Gastroesophageal sphincter (tissue), 4 donors: ENCODE data around the gene ZBTB46. TPM values are rescaled to one million over a fixed set of nuclear protein-coding genes. Genes with fewer than 3 reads are reported as not detected.

Experiments used
- ATAC-seq: fragments of 150-250 bp; one replicate; pipeline ENCODE4 v1.9.1; 2016; ENCODE audit warnings: mild to moderate bottlenecking, moderate library complexity
- H3K27ac ChIP-seq, 4 donors: fragments of 200-600 bp; sonication (generic) in 3 of 4; 1 replicate in 3 of 4; 2 replicates in 1 of 4; pipeline ENCODE4 v1.5.1; 2016 to 2019
- H3K27me3 ChIP-seq: fragments of 200-600 bp; sonication (generic); one replicate; pipeline ENCODE4 v1.5.1; 2019
- H3K36me3 ChIP-seq, 2 donors: fragments of 200-600 bp; sonication (generic); one replicate each; pipeline ENCODE4 v1.5.1; 2019; ENCODE audit warnings: control low read depth in 1 of 2
- H3K4me1 ChIP-seq, 3 donors: fragments of 200-600 bp; sonication (generic); 1 replicate in 2 of 3; 2 replicates in 1 of 3; pipeline ENCODE4 v1.5.1; 2016 to 2019; ENCODE audit warnings: control low read depth in 2 of 3
- H3K4me3 ChIP-seq, 2 donors: fragments of 200-600 bp; sonication (generic); one replicate each; pipeline ENCODE4 v1.5.1; 2019; ENCODE audit warnings: mild to moderate bottlenecking in 1 of 2, moderate library complexity in 1 of 2
- H3K9me3 ChIP-seq, 3 donors: fragments of 200-600 bp; sonication (generic); one replicate each; pipeline ENCODE4 v1.5.1; 2017 to 2019; ENCODE audit warnings: control low read depth in 2 of 3
- CTCF ChIP-seq, 4 experiments: fragments of 200-600 bp in 2 of 4; fragments of 450-650 bp in 2 of 4; sonication (generic) in 1 of 4; IDR thresholded peaks; one replicate each; pipeline ENCODE4 v1.5.1; 2017 to 2019; ENCODE audit warnings: antibody characterized with exemption in 4 of 4, mild to moderate bottlenecking in 2 of 4, moderate library complexity in 2 of 4
- EP300 ChIP-seq: sonication (generic); formaldehyde crosslinking; IDR thresholded peaks from one replicate; pipeline ENCODE4 v1.6.1; 2017; ENCODE audit warnings: antibody characterized with exemption, mild to moderate bottlenecking
- POLR2A ChIP-seq, 2 donors: fragments of 450-650 bp; IDR thresholded peaks; one replicate each; pipeline ENCODE4 v1.6.1; 2017; ENCODE audit warnings: antibody characterized with exemption in 2 of 2, mild to moderate bottlenecking in 2 of 2, moderate library complexity in 1 of 2
- POLR2AphosphoS5 ChIP-seq: sonication (generic); formaldehyde crosslinking; IDR thresholded peaks from one replicate; pipeline ENCODE4 v1.6.1; 2017; ENCODE audit warnings: antibody characterized with exemption
- WGBS, 2 donors: methylation state at CpG; one replicate each; pipeline ENCODE4 v1.1.5; 2018; ENCODE audit warnings: low coverage in 1 of 2; 5-methylcytosine and 5-hydroxymethylcytosine counted together
- total RNA-seq, 4 donors: library from RNA; depleted of rRNA; stranded (reverse); fragments of >200 nt; gene quantifications; one replicate each; pipeline ENCODE4 v1.1.0, GENCODE V29; 2016

The ZBTB46 gene
- total RNA-seq, 4 donors from 2014 or later = 8.1 to 13.8 (median 10.2) TPM

GRCh38 chr20:63702751-63703470 is 128.2 kb downstream of the ZBTB46 start:
- ATAC-seq = no peak
- 57 to 100% methylated on average over 1 to 6 of the region's 13 CpGs for WGBS, 2 donors
- Histone ChIP-seq H3K36me3 (peaks cover 0 to 63% of the 10 kb centered on the region in 2 donors), H3K27me3 (no peaks in the 10 kb centered on the region), H3K9me3 (no peaks in the 10 kb centered on the region), H3K27ac (no peak overlapping the region), H3K4me3 (no peak overlapping the region), H3K4me1 (peaks cover 0 to 48% (median 29%) of the 10 kb centered on the region in 3 donors)
- TF ChIP-seq CTCF (IDR thresholded peaks at IDR 0.05) = no peak
- no peak for TF ChIP-seq POLR2A (IDR thresholded peaks at IDR 0.05)
- TF ChIP-seq EP300 = no peak
- no peak for TF ChIP-seq POLR2AphosphoS5

- Histone ChIP-seq H3K36me3 (peaks cover 0 to 66% of the 10 kb centered on the region in 2 donors), H3K4me3 (no peak overlapping the region), H3K27ac (no peak overlapping the region), H3K27me3 (no peaks in the 10 kb centered on the region), H3K4me1 (peaks cover 0 to 54% (median 32%) of the 10 kb centered on the region in 3 donors), H3K9me3 (no peaks in the 10 kb centered on the region)
- 100% methylated on average over 1 of the region's 16 CpGs; no CpG with 5 or more reads in 1 of the 2 donors for WGBS, 2 donors
- no peak for ATAC-seq
- TF ChIP-seq POLR2AphosphoS5 = no peak
- no peak for TF ChIP-seq POLR2A (IDR thresholded peaks at IDR 0.05)
- no peak for TF ChIP-seq CTCF (IDR thresholded peaks at IDR 0.05)
- TF ChIP-seq EP300 = no peak
Observed at GRCh38 chr20:63702036-63702665, 128.9 kb downstream of the ZBTB46 start.

- Histone ChIP-seq H3K4me1 (peaks cover 0 to 54% (median 31%) of the 10 kb centered on the region in 3 donors), H3K27ac (peak overlapping the region in 1 of 4 donors; percentile 21), H3K4me3 (no peak overlapping the region), H3K36me3 (peaks cover 0 to 65% of the 10 kb centered on the region in 2 donors), H3K27me3 (no peaks in the 10 kb centered on the region), H3K9me3 (no peaks in the 10 kb centered on the region)
- no peak for ATAC-seq
- no peak for TF ChIP-seq POLR2A (IDR thresholded peaks at IDR 0.05)
- no peak for TF ChIP-seq POLR2AphosphoS5
- no peak for TF ChIP-seq EP300
- TF ChIP-seq CTCF (IDR thresholded peaks at IDR 0.05) = no peak
- WGBS, 2 donors = no CpG with 5 or more reads among the region's 14 CpGs
Observed at GRCh38 chr20:63701329-63702035, 129.6 kb downstream of the ZBTB46 start.

- Histone ChIP-seq H3K36me3 (peaks cover 0 to 62% of the 10 kb centered on the region in 2 donors), H3K27me3 (no peaks in the 10 kb centered on the region), H3K9me3 (no peaks in the 10 kb centered on the region), H3K4me1 (peaks cover 0 to 54% (median 28%) of the 10 kb centered on the region in 3 donors), H3K27ac (no peak overlapping the region), H3K4me3 (no peak overlapping the region)
- ATAC-seq = no peak
- TF ChIP-seq CTCF (IDR thresholded peaks at IDR 0.05) (no peak), EP300 (no peak), POLR2AphosphoS5 (no peak)
- no CpG with 5 or more reads among the region's 5 CpGs for WGBS, 2 donors
Observed at GRCh38 chr20:63701051-63701328, 130.1 kb downstream of the ZBTB46 start.
